Occipital lobe (tissue), 2 donors: ENCODE results near the gene GIGYF1. TPM values are rescaled to one million over a fixed set of nuclear protein-coding genes. Genes with fewer than 3 reads are reported as not detected.
"Not testable (repeated sequence)": the region's sequence is repeated elsewhere in the genome, so short reads cannot be mapped to it uniquely, and the experiment has no call there.

Experiments used
- DNase-seq: peaks from one replicate; lab custom pipeline; 2025; lab: John Stamatoyannopoulos, UW
- total RNA-seq: library from RNA; depleted of rRNA; stranded (reverse); fragments of >200 nt; gene quantifications from one replicate; pipeline ENCODE4 v1.2.3, GENCODE V29; 2014

Gene GIGYF1
- 15.4 TPM for total RNA-seq

GRCh38 chr7:100694098-100694745 is at the start of gene GIGYF1:
TSS of gene GIGYF1 (minus strand) at chr7:100694250. CDS start at chr7:100688238, 6,012 bp downstream.
- DNase-seq: peak; percentile 60

GRCh38 chr7:100739934-100740333 is 45.9 kb upstream of the GIGYF1 start:
- DNase-seq: no peak

- no peak for DNase-seq
Measured at GRCh38 chr7:100736671-100737070, 42.6 kb upstream of the GIGYF1 start.

- DNase-seq: no peak
Measured at GRCh38 chr7:100735730-100736129, 41.7 kb upstream of the GIGYF1 start.

GRCh38 chr7:100731937-100732636 is 38.0 kb upstream of the GIGYF1 start:
- no peak for DNase-seq

GRCh38 chr7:100730136-100730800 is 36.2 kb upstream of the GIGYF1 start:
- no peak for DNase-seq

- DNase-seq: no peak
Measured at GRCh38 chr7:100728196-100728595, 34.1 kb upstream of the GIGYF1 start.

GRCh38 chr7:100726996-100727761 is 33.1 kb upstream of the GIGYF1 start:
- no peak for DNase-seq

- DNase-seq: not testable (repeated sequence)
Measured at GRCh38 chr7:100724364-100724763, 30.3 kb upstream of the GIGYF1 start.

- DNase-seq: no peak
Measured at GRCh38 chr7:100723732-100724275, 29.8 kb upstream of the GIGYF1 start.

- no peak for DNase-seq
Measured at GRCh38 chr7:100722480-100723212, 28.6 kb upstream of the GIGYF1 start.

GRCh38 chr7:100721505-100721812 is 27.4 kb upstream of the GIGYF1 start:
- DNase-seq: no peak

GRCh38 chr7:100720671-100721504 is 26.8 kb upstream of the GIGYF1 start:
- no peak for DNase-seq

GRCh38 chr7:100720279-100720670 is 26.2 kb upstream of the GIGYF1 start, which contains the start of gene EPO:
TSS of gene EPO (plus strand) at chr7:100720468. CDS start at chr7:100720981, 513 bp downstream.
- DNase-seq: no peak

- no peak for DNase-seq
Measured at GRCh38 chr7:100719523-100720278, 25.7 kb upstream of the GIGYF1 start.

- not testable (repeated sequence) for DNase-seq
Measured at GRCh38 chr7:100717073-100717472, 23.0 kb upstream of the GIGYF1 start.

GRCh38 chr7:100714725-100715124 is 20.7 kb upstream of the GIGYF1 start:
- DNase-seq: no peak

GRCh38 chr7:100711369-100711768 is 17.3 kb upstream of the GIGYF1 start:
- DNase-seq: no peak

- no peak for DNase-seq
Measured at GRCh38 chr7:100710452-100710851, 16.4 kb upstream of the GIGYF1 start.
